CD4-positive, alpha-beta T cell treated with Interleukin-12 subunit alpha and Interleukin-12 subunit beta, for 1 hour (primary cell): ENCODE data around the gene RPRD1B.

Experiments used
- DNase-seq: peaks from one replicate; pipeline ENCODE4 v3.0.0-alpha.2; 2020

The RPRD1B gene

DNA sequence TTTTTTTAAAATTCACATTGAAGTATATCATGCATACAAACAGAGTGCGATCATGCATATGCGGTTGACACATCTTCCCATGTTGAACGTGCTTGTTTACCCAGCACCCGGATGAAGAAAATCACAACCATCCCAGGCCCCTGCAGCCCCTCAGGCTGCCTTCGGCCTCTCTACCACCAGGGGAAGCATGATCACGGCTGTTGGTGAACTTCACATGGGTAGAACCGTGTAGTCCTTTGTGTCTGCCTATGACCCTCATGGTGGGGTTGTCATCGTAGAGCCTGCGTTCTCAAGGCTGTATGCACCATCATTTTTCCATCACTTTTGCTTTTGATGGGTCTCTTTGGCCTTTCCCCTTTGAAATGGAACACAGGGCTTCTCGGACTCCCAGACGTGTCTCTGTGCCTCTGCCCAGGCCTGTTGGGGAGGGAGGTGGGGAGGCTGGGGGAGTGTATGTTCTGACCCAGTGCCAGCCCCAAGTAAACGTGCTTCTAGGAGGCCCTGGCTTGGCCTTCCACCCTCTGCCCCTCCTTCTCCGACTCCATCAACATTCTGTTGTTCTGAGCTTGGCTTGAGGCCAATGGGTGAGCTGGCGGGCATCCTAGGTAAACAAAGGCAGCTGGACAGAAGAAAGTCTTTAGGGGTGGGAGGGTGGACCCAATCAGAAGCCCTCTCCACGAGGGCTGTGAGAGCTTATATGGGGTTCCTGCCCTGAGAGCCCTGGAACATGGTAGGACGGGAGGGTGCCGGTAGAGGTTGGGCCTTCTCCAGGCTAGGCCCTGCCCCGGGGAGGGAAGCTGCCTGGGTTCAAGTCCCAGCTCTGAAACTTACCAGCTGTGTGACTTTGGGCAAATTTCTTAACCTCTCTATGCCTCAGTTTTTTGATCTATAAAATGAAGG, 91.9 kb downstream of the RPRD1B start:
- no peak for DNase-seq

DNA sequence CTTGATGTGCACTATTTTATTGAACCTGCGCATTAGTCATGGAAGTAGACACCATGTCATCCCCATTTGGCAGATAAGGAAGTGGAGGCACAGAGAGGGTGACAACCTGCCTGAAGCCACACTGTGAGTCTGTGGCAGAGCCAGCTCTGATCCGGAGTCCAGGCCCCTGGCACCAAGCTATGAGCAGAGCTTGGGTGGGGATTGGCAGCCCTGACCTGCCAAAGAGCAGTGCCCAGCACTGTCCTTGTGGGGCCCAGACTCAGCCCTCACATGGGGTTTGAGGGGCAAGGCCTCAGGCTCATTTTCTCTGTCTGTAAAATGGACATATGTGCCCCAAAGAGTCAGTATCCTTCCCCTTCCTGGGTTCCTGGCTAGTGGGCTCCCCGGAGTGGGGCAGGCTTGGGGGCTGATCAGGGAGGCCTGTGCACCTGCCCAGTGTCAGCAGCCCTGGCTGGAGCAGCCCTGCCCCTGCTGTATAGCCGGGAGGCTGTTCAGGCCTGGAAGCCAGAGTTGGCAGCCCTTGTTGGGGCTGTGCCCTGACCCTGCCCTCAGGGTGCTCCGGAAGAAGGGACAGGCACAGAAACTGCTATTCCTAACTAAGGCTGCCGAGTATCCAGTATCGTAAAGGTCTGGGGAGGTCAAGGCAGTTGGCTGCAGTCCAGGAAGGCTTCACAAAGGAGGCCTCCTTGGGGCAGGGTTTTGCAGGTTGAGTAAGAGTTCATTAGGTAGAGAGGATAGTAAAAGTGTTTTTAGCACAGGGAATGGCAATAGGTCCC, 92.8 kb downstream of the RPRD1B start:
- no peak for DNase-seq

DNA sequence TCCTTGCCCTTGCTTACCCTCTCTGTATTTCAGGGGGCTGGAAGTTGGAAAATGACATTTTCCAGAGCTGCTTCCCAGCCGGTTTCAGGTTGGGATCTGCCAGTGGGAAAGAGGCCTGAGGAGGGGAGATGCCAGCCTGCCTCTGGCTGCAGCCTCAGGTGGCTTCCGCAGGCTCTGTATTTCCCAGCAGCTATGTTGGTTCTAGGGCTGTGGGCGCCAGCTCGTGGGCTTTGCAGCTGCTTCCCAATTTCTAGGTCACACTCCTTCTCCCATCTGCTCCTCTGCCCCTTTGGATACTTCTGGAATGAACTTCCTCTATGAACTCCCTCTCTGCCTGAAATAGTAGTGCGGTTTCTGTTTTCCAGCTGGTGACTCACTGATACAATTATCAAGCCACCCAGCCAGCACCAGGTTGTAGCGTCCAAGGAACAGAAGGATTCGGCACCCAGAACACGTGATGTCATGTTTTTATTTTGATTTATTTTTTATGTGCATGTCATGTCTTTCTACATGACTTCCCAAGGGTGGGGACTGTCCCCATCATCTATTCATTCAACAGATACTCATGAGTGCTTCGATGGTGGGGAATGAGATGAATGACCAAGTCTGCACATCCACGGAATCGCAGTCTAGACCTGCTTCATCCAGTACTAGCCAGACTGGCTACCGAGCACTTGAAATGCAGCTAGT, 93.5 kb downstream of the RPRD1B start:
- no peak for DNase-seq

DNA sequence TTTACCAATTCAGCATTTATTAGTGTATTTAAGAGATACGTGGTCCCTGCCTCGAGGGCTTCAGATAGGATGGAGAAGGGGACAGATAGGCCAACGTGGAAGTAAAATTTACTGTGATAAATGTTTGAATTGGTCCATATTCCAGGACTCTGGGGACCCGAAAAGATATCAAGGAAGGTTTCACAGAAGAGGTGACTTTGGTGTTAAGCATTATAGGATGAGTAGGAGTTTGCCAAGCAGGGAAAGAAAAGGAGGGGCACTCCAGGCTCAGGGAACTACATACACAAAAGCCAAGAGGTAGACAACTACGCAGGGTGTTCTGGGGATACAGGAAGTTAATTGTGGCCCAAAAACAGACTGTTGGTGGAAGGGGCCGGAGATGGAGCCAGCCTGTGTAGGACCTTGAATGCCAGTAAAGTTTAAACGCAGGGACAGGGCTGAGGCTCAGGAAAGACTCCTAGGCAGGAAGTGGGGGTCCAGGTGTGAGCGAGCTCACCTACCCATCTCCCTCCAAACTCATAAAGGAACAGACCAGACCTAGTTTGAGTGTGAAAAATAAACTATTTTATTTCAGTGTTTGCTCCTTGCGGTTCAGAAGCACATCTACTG, 94.5 kb downstream of the RPRD1B start:
- no peak for DNase-seq

DNA sequence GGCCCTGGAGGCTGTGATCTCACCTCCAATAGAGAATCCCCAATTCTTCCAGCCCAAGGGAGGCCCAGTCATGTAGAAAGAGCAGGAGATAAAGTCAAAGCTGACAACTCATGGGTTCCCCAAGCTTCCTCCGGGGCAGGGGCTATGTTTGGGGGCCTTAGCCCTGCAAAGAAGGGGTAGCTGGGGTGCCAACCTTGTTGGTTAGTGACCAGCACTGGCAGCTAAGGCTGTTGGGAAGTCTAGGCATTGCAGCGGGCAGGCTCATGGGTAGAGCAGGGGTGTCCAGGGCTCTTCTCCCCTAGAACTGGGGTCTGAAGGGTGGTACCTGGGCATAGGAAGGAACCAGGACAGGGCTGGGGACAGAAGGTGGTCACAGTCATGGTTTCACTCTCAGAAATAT, 95.1 kb downstream of the RPRD1B start:
- no peak for DNase-seq

DNA sequence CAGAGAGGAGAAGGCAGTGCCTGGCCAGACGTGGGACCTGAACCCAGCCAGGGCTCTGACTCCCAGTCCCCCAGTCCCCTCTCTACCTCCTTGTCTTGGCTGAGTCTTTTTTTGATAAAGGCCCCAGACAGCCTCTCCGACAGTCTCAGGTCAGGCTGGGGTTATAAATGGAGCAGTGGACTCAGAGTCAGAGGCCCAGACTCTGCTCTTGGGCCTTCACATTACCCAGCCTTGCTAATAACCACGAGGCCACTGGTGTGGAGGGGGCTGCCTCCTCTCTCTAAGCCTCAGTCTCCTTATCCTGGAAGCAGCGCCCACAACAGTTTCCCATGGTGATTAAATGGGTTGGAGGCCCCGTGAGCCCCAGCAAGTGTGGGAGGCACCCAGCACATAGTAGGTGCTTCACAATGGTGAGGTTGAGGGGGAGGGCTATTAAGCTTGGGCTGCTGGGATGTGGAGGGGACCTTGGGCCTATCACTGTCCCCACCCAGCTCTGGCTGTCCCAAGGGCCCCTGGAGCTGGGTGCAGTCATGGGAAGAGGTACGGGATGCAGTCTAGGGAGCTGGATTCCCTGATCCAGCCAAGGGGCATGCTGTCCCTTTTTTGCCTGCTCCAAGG, 95.8 kb downstream of the RPRD1B start:
- DNase-seq = no peak

DNA sequence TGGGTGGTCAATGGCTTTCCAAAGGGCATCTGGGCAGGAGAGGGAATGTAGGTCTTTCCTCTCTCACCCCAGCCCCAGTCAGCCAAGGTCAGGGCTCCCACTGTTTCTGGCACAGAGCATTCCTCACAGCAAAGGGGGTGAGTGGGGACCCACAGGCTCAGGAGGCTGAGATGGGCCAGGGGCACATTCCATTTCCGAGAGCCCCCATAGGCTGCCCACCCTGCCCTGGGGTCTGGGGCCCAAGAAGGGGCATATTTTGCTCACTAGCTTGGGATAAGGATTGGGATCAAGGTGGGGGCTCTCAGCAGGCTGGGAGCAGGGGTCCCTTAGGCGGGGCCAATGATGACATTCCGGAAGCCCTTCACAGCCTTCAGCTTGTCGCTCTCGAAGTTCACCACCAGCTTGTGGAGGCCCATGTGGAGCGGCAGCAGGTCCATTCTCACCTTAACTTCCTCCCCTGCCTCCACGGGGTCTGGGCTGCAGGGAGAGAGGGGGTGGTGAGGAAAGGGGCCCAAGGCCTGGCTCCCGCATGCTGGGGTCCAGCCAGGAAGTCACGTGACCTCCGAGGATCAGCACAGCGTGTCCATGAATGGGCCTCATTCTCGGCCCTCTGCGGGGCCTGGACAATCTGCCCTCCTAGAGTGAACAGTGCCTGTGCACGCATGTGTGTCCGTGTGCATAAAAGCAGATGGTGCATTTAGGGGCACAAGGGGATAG, 96.5 kb downstream of the RPRD1B start:
- no peak for DNase-seq

DNA sequence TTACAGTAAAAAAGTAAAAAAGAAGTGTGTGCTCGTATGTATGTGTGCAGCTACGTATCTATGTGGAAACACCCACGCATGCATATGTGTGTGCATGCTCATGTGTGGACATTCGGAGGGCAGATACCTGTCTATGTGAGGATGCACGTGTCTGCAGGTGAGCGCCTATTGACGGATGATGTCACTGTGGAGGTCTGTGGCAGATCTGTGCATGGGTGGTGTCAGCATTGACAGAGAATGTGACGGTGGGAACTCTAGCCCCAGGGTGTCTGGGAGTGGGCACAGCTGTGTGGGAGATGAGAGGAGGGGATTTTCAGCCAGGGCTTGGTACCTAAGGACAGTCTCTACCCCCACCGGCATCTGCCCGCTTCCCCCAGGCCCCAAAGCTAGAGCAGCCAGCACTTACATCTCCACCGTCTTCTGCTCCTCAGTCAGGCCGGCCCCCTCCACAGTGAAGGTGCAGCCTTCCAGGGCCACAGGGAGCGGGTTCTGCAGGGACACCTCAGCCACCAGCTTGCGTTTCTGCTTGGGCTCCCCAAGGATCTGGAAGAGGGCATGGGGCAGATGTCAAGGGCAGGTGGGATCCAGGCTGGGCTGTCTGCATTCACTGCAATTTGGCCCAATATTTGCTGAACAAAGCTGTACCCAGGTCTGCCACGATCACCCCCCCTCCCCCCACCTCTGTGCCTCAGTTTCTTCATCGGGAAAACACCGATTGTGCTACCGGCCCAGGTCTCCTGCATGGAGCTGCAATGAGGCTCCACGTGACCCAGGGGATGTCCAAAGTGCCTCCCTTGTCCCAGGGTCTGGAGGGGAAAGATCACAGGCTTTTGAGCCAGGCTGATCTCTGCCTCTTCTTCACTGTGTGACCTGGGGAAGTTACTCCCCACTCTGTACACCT, 97.4 kb downstream of the RPRD1B start:
- no peak for DNase-seq

DNA sequence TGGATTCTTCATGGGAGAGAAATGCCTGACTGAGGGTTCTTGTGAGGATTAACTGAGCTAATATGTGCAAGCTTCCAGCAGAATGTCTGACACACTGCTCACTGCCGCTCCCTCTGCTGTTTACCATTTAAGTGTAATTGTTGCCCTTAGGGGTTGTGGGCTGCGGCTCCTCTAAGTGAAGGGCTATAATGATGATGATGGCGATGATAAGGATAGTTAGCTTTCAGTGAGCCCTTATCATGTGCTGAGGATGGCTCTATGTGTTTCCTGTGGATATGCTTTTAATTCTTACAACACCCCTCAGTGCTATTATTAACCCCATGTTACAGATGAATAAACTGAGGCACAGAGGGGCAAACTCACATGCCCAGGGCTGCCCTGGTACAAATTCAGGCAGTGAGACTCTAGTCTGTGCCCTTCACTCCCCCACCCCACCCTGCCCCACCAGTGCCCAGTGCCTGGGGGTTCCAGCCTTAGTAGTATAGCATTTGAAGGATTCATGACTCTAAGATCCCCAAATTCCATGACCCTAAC, 98.1 kb downstream of the RPRD1B start:
- no peak for DNase-seq

DNA sequence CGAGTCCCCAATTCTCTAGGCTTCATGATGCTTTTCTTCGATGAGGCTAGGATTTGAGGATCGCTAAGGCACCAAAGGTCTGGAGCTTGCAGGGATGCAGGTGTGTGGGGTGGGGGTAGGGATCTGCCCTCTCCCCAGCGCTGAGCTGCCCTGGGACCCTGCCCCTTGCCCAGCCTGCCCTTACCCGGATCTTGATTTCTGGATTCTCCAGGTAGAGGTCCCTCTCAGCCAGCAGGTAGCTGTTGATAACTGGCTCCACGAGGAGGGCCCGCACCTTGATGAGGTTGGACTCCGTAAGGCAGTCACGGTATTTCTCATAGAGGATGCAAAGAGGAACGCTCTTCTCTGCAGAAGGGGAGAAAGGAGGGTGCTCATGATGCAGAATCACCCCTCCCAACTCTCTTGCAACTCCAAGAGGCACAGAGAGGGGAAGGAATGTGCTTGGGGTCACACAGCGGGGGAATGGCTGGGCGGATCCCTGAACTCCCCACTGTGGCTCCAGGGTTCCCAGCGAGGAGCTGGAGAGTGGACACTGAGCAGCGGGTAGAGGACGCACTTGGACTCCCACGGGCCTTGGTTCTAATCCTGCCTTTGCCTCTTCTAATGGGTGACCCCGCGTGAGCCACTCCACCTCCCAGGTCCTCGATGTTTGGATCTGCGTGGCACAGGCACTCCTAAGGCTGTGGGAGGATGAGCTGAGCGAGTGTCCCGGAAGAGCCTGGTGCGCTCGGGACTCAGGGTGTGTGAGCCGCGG, 98.8 kb downstream of the RPRD1B start:
- DNase-seq = no peak

DNA sequence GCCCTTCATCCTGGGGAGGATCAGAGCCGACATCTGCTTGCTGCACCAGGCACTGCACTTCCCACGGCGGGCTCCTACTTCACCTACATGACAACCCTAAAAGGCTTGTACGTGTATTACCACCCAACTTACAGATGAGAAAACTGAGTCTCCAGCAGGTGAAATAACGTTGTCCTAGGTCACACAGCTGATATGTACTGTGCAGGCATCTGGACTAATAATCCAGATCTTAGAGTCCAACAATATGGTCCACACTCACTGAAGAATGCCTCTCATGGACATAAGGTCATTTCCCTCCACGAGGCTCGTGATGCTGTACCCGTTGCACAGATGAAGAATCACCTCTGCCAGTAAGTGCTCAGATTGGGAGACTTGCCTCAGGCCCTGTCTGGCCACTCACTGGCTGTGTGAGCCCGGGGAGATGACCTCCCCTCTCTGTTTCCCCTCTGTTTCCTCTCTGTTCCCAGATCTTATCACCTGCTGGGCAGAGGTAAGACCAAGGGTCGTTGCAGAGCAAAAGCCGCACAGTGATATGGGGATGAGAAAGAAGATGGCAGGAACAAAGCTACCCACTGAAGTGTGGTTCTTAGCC, 99.5 kb downstream of the RPRD1B start:
- DNase-seq = no peak

DNA sequence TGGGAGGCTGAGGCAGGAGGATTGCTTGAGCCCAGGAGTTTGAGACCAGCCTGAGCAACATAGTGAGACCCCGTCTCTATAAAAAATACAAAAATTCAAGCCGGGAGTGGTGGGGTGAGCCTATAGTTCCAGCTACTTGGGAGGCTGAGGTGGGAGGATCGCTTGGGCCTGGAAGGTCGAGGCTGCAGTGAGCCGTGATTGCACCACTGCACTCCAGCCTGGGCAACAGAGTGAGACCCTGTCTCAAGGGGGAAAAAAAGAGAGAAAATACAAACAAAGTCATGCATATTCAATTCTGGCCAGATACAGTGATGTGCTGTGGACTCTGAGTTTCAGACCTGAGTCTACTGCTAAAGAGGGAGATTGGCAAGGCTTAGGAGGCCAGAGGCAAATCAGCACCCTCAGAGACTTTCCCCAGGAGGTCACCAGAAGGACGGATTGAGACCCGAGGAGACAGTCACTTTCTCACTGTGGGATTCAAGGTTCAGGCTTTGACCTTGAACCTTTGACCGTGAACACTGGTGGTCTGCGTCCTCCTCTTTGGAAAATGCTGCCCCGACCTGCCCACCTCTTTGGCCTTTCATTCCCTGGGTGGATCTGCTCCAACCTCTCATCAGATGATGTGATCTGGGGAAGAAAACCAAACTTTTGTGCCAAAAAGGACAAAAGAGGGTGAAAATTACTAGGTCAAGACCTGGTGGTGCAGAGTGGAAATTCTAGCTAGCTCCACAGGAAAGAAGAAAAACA, 100.3 kb downstream of the RPRD1B start:
- DNase-seq = no peak

DNA sequence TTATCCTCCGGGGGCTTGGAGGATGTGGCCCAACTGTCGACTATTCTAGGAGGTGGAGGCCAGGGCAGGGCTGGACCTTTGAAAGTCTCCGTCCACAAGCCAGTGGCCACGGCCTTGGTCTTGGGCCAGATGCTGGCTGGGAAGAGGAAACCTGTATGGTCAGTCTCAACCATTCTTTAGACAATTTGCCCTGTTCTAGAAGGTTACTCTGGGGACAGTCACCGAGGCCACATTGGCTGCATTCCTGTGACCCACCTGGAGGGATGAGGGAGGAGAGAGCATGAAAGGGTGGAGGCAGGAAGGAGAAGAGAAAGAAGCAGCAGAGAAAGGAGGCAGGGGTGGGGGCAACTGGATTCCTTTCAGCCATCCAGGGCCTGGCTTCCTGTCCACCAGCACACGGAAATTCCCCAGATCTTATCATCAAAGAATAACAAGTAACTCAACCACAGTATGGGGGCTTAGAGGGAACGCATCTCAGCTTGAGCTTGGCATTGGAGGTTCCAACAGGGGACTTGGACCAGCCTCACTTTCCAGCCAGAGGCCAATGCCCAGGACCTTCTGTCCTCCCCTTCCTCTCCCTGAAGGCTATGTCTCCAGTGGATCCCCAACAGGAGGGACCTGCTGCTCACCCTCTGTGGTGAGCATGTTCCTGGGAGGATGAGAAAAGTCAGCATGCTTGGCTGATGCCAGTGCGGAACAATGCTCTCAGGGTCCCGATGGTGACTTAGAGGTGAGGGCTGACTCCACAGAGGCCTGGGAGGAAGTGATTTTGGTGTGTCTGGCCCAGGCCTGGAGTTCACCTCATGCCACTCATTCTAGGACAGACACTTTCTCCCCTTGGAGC, 101.1 kb downstream of the RPRD1B start:
- no peak for DNase-seq

DNA sequence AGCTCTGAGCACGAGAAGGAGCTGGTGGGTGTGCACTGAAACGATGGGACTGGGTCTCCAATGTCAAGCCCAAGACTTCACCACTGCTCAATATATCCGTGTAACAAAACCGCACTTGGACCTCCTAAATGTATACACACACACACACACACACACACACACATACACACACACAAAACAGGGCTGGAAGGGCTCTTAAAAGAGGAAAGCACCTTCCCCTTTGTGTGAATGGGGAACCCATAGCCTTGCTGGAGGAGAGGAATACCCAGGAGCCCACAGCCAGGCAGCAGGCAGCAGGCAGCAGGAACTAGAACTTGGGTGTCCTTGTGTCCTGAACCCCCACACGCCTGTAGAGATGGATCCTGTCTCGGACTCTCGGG, 101.7 kb downstream of the RPRD1B start:
- DNase-seq = no peak

DNA sequence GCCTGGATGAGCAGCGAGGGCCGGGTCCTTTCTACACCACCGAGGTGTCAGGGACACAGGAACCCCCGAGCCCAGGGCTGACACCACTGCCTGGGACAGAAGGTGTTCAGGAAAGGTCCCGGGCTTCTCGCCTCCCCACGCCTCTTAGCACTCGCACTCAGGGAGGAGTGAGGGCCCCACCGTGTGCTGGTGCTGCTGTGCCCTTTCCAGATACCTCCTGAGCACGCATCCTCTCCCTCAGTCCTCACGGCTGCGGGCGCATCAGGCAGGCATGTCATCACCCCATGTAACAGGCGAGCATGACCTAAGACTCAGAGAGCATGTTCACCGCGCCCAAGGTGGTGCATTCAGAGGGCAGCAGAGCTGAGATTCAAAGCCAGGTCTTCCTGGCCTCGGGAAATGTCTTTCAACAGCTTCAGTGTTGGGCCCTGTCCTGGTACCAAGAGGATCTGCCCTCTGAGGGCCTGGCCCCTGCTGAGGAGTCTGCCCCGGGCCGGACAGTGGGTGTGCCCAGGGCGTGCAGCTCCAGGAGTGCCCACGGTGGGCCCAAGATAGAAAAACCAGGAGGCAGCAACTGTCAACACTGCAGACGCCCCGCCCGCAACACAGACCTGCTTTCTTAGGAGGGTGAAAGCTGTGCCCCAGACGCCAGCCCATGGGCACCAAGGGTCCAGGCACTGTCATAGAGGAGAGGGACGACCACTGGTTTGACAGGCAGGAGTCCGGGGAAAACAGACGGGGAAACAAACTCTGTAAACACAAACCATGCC, 102.3 kb downstream of the RPRD1B start:
- no peak for DNase-seq

DNA sequence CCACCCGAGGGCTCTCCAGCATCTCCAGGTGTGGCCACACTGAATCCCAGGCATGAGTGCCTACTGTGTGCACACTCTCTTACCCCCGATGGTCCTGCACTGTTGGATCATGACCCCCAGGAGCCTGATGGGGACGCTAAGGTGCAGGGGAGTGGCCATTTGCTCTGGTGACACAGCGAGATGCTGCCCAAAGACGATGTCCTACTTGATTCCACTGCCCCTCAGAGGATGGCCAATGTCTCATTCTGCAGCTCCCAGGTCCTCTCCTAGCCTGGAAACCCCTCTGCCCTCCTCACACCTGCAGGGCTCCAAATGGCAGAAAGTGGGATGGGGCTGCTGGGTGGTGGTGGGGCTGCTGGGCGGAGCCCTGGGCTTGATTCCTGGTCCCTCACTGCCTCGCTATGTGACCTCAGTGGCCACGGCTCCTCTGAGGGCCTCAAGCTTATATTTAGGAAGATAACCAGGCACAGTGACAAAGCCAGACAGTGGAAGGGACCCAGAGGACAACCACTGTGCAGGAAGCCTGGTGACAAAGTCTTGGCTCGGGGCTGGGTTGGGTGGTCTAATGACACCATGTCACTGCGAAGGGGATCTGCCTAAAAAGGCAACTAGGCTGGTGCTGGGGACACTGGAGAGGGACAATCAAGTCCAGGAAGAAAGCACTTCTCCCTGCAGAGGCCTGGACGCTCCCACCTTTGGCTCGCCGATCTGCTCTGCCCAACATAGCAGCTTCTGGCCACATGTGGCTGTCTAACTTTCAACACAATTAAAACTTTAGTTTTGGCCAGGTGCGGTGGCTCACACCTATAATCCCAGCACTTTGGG, 103.1 kb downstream of the RPRD1B start:
- DNase-seq = no peak
